HCT116 (cell line): ENCODE results near the gene NLGN4Y. TPM values are rescaled to one million over a fixed set of nuclear protein-coding genes. Genes with fewer than 3 reads are reported as not detected.

Experiments
- ATAC-seq: fragments of 200-7000 bp; cut with Tn5 transposase; 2 replicates; pipeline ENCODE4 v1.9.1; 2020; ENCODE audit warnings: mild to moderate bottlenecking, moderate library complexity
- BruUV-seq: library from RNA; stranded (reverse); fragments of 400-500 nt; replicated peaks from 2 replicates; lab custom pipeline; 2021; lab: Mats Ljungman, UMichigan
- CTCF ChIA-PET: fragments of 300-600 bp; sonication (Branson Sonifier 250); formaldehyde crosslinking; loops from one replicate; lab custom pipeline; 2021; ENCODE audit warnings: antibody characterized with exemption; lab: Charles Lee
- POLR2A ChIA-PET: fragments of 300-600, 350-600 bp; sonication (Branson Sonifier 250); formaldehyde crosslinking; loops from one replicate; lab custom pipeline; 2021; ENCODE audit warnings: antibody characterized with exemption; lab: Charles Lee
- RAD21 ChIA-PET, 2 experiments: fragments of 300-600 bp; sonication (Branson Sonifier 250); formaldehyde crosslinking; loops; one replicate each; lab custom pipeline; 2023; ENCODE audit warnings: low total read pairs in 2 of 2; ENCODE audit not compliant: uncharacterized antibody in 2 of 2, unreplicated experiment in 2 of 2, low non-redundant PET in 1 of 2; lab: Charles Lee
- DNase-seq: peaks from one replicate; pipeline ENCODE4 v3.0.0-alpha.2; 2010; ENCODE audit warnings: low read depth, low spot score
- H2AFZ ChIP-seq: fragments of 200-600 bp; shearing (Covaris generic), sonication (generic); 2 replicates; pipeline ENCODE4 v1.6.1; 2017; ENCODE audit warnings: low read depth, mixed run types, mixed read lengths, antibody characterized with exemption, low read length; ENCODE audit not compliant: poor library complexity, severe bottlenecking
- H3K27ac ChIP-seq: 2 replicates; pipeline ENCODE4 v1.5.1; 2012; ENCODE audit warnings: low read depth, low read length
- H3K27me3 ChIP-seq: fragments of 200-600 bp; sonication (generic); 2 replicates; pipeline ENCODE4 v1.6.1; 2016; ENCODE audit warnings: mixed run types, low read length, mixed read lengths; ENCODE audit not compliant: insufficient read depth
- H3K36me3 ChIP-seq, 2 experiments: fragments of 200-500 bp in 1 of 2; fragments of 200-600 bp in 1 of 2; sonication (Bioruptor generic) in 1 of 2; sonication (generic) in 1 of 2; 2 replicates each; pipeline versions ENCODE4 v1.5.1 to v1.6.1; 2014 to 2016; ENCODE audit warnings: low read length in 2 of 2, inconsistent platforms in 1 of 2, mixed read lengths in 1 of 2, mixed run types in 1 of 2; ENCODE audit not compliant: insufficient read depth in 2 of 2, control insufficient read depth in 1 of 2
- H3K4me1 ChIP-seq, 2 experiments: fragments of 200-600 bp in 1 of 2; sonication (generic) in 1 of 2; 2 replicates each; pipeline versions ENCODE4 v1.5.1 to v1.6.1; 2012 to 2017; ENCODE audit warnings: low read length in 2 of 2, inconsistent platforms in 1 of 2, mild to moderate bottlenecking in 1 of 2, mixed read lengths in 1 of 2, mixed run types in 1 of 2, moderate library complexity in 1 of 2; ENCODE audit not compliant: insufficient read depth in 2 of 2, control insufficient read depth in 1 of 2
- H3K4me2 ChIP-seq: fragments of 200-600 bp; sonication (generic); 2 replicates; pipeline ENCODE4 v1.6.1; 2017; ENCODE audit warnings: mixed run types, low read length, mixed read lengths
- H3K4me3 ChIP-seq, 2 experiments: fragments of 200-600 bp in 1 of 2; sonication (generic) in 1 of 2; replicated peaks in 1 of 2; 2 replicates each; pipeline ENCODE4 v1.5.1; 2011 to 2016; ENCODE audit warnings: low read length in 2 of 2, control low read depth in 1 of 2, low read depth in 1 of 2, mild to moderate bottlenecking in 1 of 2, mixed read lengths in 1 of 2, mixed run types in 1 of 2
- H3K79me2 ChIP-seq: fragments of 200-600 bp; sonication (generic); 2 replicates; pipeline ENCODE4 v1.6.1; 2017; ENCODE audit warnings: mild to moderate bottlenecking, mixed run types, low read length, moderate library complexity, mixed read lengths; ENCODE audit not compliant: insufficient read depth
- H3K9ac ChIP-seq: fragments of 200-600 bp; sonication (generic); 2 replicates; pipeline ENCODE4 v1.6.1; 2016; ENCODE audit warnings: low read length, mixed read lengths
- H3K9me2 ChIP-seq: fragments of 200-600 bp; sonication (generic), shearing (Covaris generic); 2 replicates; pipeline ENCODE4 v1.6.1; 2017; ENCODE audit warnings: mixed run types, mild to moderate bottlenecking, moderate library complexity; ENCODE audit not compliant: insufficient read depth
- H3K9me3 ChIP-seq, 2 experiments: fragments of 200-500 bp in 1 of 2; fragments of 200-600 bp in 1 of 2; sonication (Bioruptor generic) in 1 of 2; sonication (generic) in 1 of 2; 2 replicates each; pipeline ENCODE4 v1.6.1; 2014 to 2017; ENCODE audit warnings: low read length in 2 of 2, mixed read lengths in 2 of 2, inconsistent platforms in 1 of 2, low read depth in 1 of 2, mild to moderate bottlenecking in 1 of 2, mixed run types in 1 of 2, moderate library complexity in 1 of 2; ENCODE audit not compliant: control insufficient read depth in 1 of 2, insufficient read depth in 1 of 2
- H4K20me1 ChIP-seq: fragments of 200-600 bp; sonication (generic), shearing (Covaris generic); 2 replicates; pipeline ENCODE4 v1.6.1; 2017; ENCODE audit warnings: mixed run types, mild to moderate bottlenecking, moderate library complexity; ENCODE audit not compliant: insufficient read depth
- CBX3 ChIP-seq: IDR thresholded peaks from 2 replicates; pipeline ENCODE4 v1.6.1; 2012; ENCODE audit warnings: low read depth
- CEBPB ChIP-seq: IDR thresholded peaks from 2 replicates; pipeline ENCODE4 v1.6.1; 2012; ENCODE audit warnings: low read depth
- ELF1 ChIP-seq: IDR thresholded peaks from 2 replicates; pipeline ENCODE4 v1.6.1; 2012; ENCODE audit warnings: low read depth, borderline replicate concordance
- EZH2 ChIP-seq: fragments of 200-600 bp; sonication (generic); IDR thresholded peaks from 2 replicates; pipeline ENCODE4 v1.6.1; 2017; ENCODE audit warnings: antibody characterized with exemption, mixed run types
- EZH2phosphoT487 ChIP-seq: fragments of 200-600 bp; IDR thresholded peaks from 2 replicates; pipeline ENCODE4 v1.6.1; 2018; ENCODE audit warnings: antibody characterized with exemption, borderline replicate concordance
- FOSL1 ChIP-seq: IDR thresholded peaks from 2 replicates; pipeline ENCODE4 v1.6.1; 2012; ENCODE audit warnings: low read depth
- JUND ChIP-seq: IDR thresholded peaks from 2 replicates; pipeline ENCODE4 v1.6.1; 2012
- POLR2A ChIP-seq: IDR thresholded peaks from 2 replicates; pipeline ENCODE4 v1.7.0; 2011; ENCODE audit warnings: borderline replicate concordance; ENCODE audit not compliant: insufficient read depth, insufficient read length; ENCODE audit errors: extremely low read depth
- POLR2AphosphoS5 ChIP-seq: IDR thresholded peaks from 2 replicates; pipeline ENCODE4 v1.6.1; 2011; ENCODE audit warnings: mild to moderate bottlenecking, low read depth, low read length, moderate library complexity
- RAD21 ChIP-seq: IDR thresholded peaks from 2 replicates; pipeline ENCODE4 v1.6.1; 2012; ENCODE audit warnings: low read depth, mild to moderate bottlenecking
- ZFX ChIP-seq: fragments of 450-650 bp; IDR thresholded peaks from 2 replicates; pipeline ENCODE4 v1.6.1; 2017
- intact Hi-C: fragments of 100-400 bp; cut with micrococcal nuclease; formaldehyde crosslinking; loops from 2 replicates; pipeline ENCODE4 v1.10.0; 2022
- total RNA-seq: library from RNA; stranded (reverse); gene quantifications from one replicate; pipeline ENCODE4 v1.2.1, GENCODE V29; 2021; ENCODE audit not compliant: unreplicated experiment
- TF ChIP-seq, protein P1 (sequence below): IDR thresholded peaks from 2 replicates; pipeline ENCODE4 v1.6.1; 2012
- TF ChIP-seq, protein P2 (sequence below): IDR thresholded peaks from 2 replicates; pipeline ENCODE4 v1.6.1; 2011; ENCODE audit warnings: mild to moderate bottlenecking, low read length, moderate library complexity; ENCODE audit not compliant: insufficient replicate concordance; ENCODE audit errors: extremely low read depth
- TF ChIP-seq, protein P3 (sequence below): IDR thresholded peaks from 2 replicates; pipeline ENCODE4 v1.6.1; 2012; ENCODE audit warnings: low read depth

Gene NLGN4Y
- total RNA-seq, 1 experiment from 2014 or later = 0.22 TPM

DNA sequence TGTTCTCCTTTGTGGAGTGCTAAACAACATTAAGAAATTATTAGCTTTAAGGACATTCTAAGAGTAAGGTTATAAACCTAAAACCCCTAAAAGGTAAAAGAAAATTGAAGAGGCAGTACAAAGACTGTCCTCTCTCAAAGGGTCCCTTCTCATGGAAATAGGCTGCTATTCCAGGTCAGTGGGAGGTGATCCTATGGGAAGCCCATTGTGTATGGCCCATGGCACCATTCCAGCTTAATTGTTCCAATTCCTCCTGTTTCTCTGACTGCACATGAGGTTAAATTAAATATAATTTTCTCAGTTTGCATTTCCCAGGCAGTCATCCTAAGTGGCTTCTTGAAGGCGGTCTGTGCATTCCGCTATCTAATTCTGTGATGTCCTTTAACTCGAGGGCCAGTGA lies 57.0 kb downstream of the NLGN4Y start:
- BruUV-seq = no TSS peak
- TF ChIP-seq EZH2 = no peak
- TF ChIP-seq RAD21 = no peak
- TF ChIP-seq ELF1 = no peak
- TF ChIP-seq EZH2phosphoT487 = no peak
- TF ChIP-seq JUND = no peak
- TF ChIP-seq, protein P1, sequence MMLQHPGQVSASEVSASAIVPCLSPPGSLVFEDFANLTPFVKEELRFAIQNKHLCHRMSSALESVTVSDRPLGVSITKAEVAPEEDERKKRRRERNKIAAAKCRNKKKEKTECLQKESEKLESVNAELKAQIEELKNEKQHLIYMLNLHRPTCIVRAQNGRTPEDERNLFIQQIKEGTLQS = no peak
- TF ChIP-seq, protein P2, sequence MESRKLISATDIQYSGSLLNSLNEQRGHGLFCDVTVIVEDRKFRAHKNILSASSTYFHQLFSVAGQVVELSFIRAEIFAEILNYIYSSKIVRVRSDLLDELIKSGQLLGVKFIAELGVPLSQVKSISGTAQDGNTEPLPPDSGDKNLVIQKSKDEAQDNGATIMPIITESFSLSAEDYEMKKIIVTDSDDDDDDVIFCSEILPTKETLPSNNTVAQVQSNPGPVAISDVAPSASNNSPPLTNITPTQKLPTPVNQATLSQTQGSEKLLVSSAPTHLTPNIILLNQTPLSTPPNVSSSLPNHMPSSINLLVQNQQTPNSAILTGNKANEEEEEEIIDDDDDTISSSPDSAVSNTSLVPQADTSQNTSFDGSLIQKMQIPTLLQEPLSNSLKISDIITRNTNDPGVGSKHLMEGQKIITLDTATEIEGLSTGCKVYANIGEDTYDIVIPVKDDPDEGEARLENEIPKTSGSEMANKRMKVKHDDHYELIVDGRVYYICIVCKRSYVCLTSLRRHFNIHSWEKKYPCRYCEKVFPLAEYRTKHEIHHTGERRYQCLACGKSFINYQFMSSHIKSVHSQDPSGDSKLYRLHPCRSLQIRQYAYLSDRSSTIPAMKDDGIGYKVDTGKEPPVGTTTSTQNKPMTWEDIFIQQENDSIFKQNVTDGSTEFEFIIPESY = no peak
- no peak for TF ChIP-seq POLR2AphosphoS5
- no peak for TF ChIP-seq CBX3
- TF ChIP-seq CEBPB = no peak
- TF ChIP-seq FOSL1 = no peak
- no peak for TF ChIP-seq ZFX
- TF ChIP-seq POLR2A = no peak
- TF ChIP-seq, protein P3, sequence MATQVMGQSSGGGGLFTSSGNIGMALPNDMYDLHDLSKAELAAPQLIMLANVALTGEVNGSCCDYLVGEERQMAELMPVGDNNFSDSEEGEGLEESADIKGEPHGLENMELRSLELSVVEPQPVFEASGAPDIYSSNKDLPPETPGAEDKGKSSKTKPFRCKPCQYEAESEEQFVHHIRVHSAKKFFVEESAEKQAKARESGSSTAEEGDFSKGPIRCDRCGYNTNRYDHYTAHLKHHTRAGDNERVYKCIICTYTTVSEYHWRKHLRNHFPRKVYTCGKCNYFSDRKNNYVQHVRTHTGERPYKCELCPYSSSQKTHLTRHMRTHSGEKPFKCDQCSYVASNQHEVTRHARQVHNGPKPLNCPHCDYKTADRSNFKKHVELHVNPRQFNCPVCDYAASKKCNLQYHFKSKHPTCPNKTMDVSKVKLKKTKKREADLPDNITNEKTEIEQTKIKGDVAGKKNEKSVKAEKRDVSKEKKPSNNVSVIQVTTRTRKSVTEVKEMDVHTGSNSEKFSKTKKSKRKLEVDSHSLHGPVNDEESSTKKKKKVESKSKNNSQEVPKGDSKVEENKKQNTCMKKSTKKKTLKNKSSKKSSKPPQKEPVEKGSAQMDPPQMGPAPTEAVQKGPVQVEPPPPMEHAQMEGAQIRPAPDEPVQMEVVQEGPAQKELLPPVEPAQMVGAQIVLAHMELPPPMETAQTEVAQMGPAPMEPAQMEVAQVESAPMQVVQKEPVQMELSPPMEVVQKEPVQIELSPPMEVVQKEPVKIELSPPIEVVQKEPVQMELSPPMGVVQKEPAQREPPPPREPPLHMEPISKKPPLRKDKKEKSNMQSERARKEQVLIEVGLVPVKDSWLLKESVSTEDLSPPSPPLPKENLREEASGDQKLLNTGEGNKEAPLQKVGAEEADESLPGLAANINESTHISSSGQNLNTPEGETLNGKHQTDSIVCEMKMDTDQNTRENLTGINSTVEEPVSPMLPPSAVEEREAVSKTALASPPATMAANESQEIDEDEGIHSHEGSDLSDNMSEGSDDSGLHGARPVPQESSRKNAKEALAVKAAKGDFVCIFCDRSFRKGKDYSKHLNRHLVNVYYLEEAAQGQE = no peak
- TF ChIP-seq, all 23 proteins: peak for 0
- H3K9ac ChIP-seq = no peak overlapping the region
- ATAC-seq (no peak), DNase-seq (no peak)
- ChIA-PET RAD21 (no interaction called here), POLR2A (no interaction called here), CTCF (no interaction called here)
- no peak overlapping the region for H2AFZ ChIP-seq
- H3K4me3 ChIP-seq = no peak overlapping the region
- H3K9me2 ChIP-seq = no peaks in the 10 kb centered on the region
- no peaks in the 10 kb centered on the region for H3K4me1 ChIP-seq
- no peaks in the 10 kb centered on the region for H3K79me2 ChIP-seq
- H3K36me3 ChIP-seq = no peaks in the 10 kb centered on the region
- H3K27me3 ChIP-seq = no peaks in the 10 kb centered on the region
- intact Hi-C loops = no loop called here
- no peak overlapping the region for H3K4me2 ChIP-seq
- no peak overlapping the region for H3K27ac ChIP-seq
- no peaks in the 10 kb centered on the region for H4K20me1 ChIP-seq
- no peaks in the 10 kb centered on the region for H3K9me3 ChIP-seq
